DND-41 (cell line): Measurements from ENCODE around the gene BRPF3.
A peak's percentile ranks its signal among the peaks of the same experiment; 100 is the strongest.

Experiments
- ATAC-seq: fragments of 200-7000 bp; cut with Tn5 transposase; 3 replicates; pipeline ENCODE4 v1.9.1; 2021; ENCODE audit warnings: low read depth; ENCODE audit not compliant: insufficient read depth
- DNase-seq: peaks from one replicate; pipeline ENCODE4 v3.0.0-alpha.2; 2020
- H2AFZ ChIP-seq: 2 replicates; pipeline ENCODE4 v1.6.0; 2012; ENCODE audit warnings: low read depth, low read length
- H3K27ac ChIP-seq: 2 replicates; pipeline ENCODE4 v1.5.1; 2012; ENCODE audit warnings: low read length, inconsistent platforms
- H3K27me3 ChIP-seq: fragments of 200-600 bp; sonication (generic); 2 replicates; pipeline ENCODE4 v1.6.0; 2012; ENCODE audit warnings: low read length, mild to moderate bottlenecking, inconsistent platforms; ENCODE audit not compliant: insufficient read depth, poor library complexity
- H3K36me3 ChIP-seq: 2 replicates; pipeline ENCODE4 v1.5.1; 2012; ENCODE audit warnings: low read length, inconsistent platforms; ENCODE audit not compliant: insufficient read depth
- H3K4me1 ChIP-seq: 2 replicates; pipeline ENCODE4 v1.5.1; 2012; ENCODE audit warnings: mild to moderate bottlenecking, low read length; ENCODE audit not compliant: insufficient read depth
- H3K4me2 ChIP-seq: 2 replicates; pipeline ENCODE4 v1.6.0; 2012; ENCODE audit warnings: mild to moderate bottlenecking, moderate library complexity, low read length, inconsistent platforms; ENCODE audit not compliant: insufficient read depth
- H3K4me3 ChIP-seq, 2 experiments: fragments of 200-600 bp in 1 of 2; shearing (Covaris generic) in 1 of 2; 2 replicates each; pipeline ENCODE4 v1.5.1; 2012 to 2016; ENCODE audit warnings: inconsistent platforms in 2 of 2, low read length in 2 of 2, mild to moderate bottlenecking in 2 of 2, low read depth in 1 of 2, moderate library complexity in 1 of 2
- H3K79me2 ChIP-seq: 2 replicates; pipeline ENCODE4 v1.6.0; 2012; ENCODE audit warnings: low read length, inconsistent platforms; ENCODE audit not compliant: insufficient read depth
- H3K9ac ChIP-seq: 2 replicates; pipeline ENCODE4 v1.6.0; 2012; ENCODE audit warnings: low read depth, mild to moderate bottlenecking, inconsistent platforms, low read length, moderate library complexity
- H3K9me3 ChIP-seq: 2 replicates; pipeline ENCODE4 v1.5.1; 2012; ENCODE audit warnings: low read length, moderate library complexity, mild to moderate bottlenecking, inconsistent platforms; ENCODE audit not compliant: insufficient read depth, severe bottlenecking
- H4K20me1 ChIP-seq: 2 replicates; pipeline ENCODE4 v1.6.0; 2012; ENCODE audit warnings: low read length; ENCODE audit not compliant: insufficient read depth
- EZH2 ChIP-seq: IDR thresholded peaks from 3 replicates; pipeline ENCODE4 v1.6.1; 2012; ENCODE audit warnings: borderline replicate concordance, low read depth, mild to moderate bottlenecking, moderate library complexity, low read length, inconsistent platforms; ENCODE audit not compliant: severe bottlenecking
- TF ChIP-seq, protein P1 (sequence below): IDR thresholded peaks from 2 replicates; pipeline ENCODE4 v1.5.1; 2012; ENCODE audit warnings: borderline replicate concordance, low read length, moderate library complexity, mild to moderate bottlenecking; ENCODE audit not compliant: poor library complexity, severe bottlenecking; ENCODE audit errors: extremely low read depth

The BRPF3 gene

DNA sequence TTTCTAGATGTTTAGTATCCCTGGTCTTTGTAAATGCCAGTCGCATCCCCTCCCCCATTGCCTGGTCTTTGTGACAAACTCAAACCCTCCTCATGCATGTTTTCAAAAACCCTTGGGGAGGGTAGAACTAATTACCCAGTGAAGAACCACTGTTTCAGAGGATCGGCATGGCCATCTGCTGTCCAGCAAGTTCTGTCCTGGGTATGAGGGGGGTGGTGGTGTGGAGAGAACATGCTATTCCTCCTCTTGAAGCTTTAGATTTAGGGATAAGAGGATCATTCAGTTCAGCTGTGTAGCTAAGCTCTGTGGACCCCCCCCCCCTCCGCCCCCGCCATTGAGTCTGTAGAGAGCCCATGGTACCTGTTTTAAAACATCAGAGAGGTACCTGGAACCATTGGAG, 5.6 kb downstream of the BRPF3 start:
- no peak overlapping the region for H2AFZ ChIP-seq
- no peak for DNase-seq
- peaks cover 79% of the 10 kb centered on the region for H3K36me3 ChIP-seq
- H3K4me1 ChIP-seq = peaks cover 64% of the 10 kb centered on the region
- H3K9ac ChIP-seq = no peak overlapping the region
- TF ChIP-seq EZH2 = no peak
- no peak for ATAC-seq
- H3K4me3 ChIP-seq = no peak overlapping the region
- no peaks in the 10 kb centered on the region for H3K9me3 ChIP-seq
- H4K20me1 ChIP-seq = peaks cover 33% of the 10 kb centered on the region
- no peak overlapping the region for H3K27ac ChIP-seq
- peaks cover 76% of the 10 kb centered on the region for H3K79me2 ChIP-seq
- H3K27me3 ChIP-seq = no peaks in the 10 kb centered on the region
- peak overlapping the region; percentile 17; the same call in 1 of the 2 replicates for H3K4me2 ChIP-seq

DNA sequence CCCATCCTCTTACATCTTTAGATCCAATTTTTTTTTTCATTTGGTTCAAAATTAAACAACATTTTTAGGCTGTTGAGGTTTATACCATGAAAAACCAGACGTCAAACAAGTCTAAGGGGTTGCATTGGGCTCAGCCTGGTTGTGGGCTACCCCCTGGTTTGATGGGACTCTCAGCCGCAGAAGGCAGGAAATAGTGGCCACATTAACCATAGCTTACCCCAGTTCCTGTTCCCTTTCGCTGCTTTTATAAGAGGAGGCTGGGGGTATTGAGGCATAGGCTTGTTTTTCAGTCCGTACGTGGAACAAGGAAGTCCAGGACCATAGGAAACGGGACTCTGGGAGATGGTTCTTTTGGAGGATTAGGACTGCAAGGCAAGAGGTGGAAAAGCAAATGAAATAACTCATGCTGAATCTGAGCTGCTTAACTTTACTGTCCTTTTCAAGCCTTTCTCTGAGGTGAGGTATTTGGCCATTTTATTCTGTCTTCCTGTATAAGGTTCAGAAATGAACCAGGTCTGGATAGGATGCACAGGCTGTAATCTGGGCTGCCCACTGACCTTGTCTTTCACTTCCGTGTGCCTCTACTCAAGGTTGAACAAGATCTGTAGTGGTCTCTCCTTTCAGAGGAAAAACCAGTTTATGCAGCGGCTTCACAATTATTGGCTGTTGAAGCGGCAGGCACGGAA, 7.7 kb downstream of the BRPF3 start:
- TF ChIP-seq, protein P1, sequence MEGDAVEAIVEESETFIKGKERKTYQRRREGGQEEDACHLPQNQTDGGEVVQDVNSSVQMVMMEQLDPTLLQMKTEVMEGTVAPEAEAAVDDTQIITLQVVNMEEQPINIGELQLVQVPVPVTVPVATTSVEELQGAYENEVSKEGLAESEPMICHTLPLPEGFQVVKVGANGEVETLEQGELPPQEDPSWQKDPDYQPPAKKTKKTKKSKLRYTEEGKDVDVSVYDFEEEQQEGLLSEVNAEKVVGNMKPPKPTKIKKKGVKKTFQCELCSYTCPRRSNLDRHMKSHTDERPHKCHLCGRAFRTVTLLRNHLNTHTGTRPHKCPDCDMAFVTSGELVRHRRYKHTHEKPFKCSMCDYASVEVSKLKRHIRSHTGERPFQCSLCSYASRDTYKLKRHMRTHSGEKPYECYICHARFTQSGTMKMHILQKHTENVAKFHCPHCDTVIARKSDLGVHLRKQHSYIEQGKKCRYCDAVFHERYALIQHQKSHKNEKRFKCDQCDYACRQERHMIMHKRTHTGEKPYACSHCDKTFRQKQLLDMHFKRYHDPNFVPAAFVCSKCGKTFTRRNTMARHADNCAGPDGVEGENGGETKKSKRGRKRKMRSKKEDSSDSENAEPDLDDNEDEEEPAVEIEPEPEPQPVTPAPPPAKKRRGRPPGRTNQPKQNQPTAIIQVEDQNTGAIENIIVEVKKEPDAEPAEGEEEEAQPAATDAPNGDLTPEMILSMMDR = no peak
- TF ChIP-seq EZH2 = no peak
- H2AFZ ChIP-seq = no peak overlapping the region
- H3K36me3 ChIP-seq = peaks cover 94% of the 10 kb centered on the region
- H4K20me1 ChIP-seq = peaks cover 35% of the 10 kb centered on the region
- peak overlapping the region; percentile 52 for H3K27ac ChIP-seq
- no peaks in the 10 kb centered on the region for H3K9me3 ChIP-seq
- peaks cover 56% of the 10 kb centered on the region for H3K79me2 ChIP-seq
- H3K9ac ChIP-seq = no peak overlapping the region
- peaks cover 46% of the 10 kb centered on the region for H3K4me1 ChIP-seq
- H3K4me2 ChIP-seq = peak overlapping the region; percentile 41; the same call in 1 of the 2 replicates
- DNase-seq (peak; percentile 70), ATAC-seq (peak; percentile 98)
- H3K4me3 ChIP-seq = no peak overlapping the region
- no peaks in the 10 kb centered on the region for H3K27me3 ChIP-seq

DNA sequence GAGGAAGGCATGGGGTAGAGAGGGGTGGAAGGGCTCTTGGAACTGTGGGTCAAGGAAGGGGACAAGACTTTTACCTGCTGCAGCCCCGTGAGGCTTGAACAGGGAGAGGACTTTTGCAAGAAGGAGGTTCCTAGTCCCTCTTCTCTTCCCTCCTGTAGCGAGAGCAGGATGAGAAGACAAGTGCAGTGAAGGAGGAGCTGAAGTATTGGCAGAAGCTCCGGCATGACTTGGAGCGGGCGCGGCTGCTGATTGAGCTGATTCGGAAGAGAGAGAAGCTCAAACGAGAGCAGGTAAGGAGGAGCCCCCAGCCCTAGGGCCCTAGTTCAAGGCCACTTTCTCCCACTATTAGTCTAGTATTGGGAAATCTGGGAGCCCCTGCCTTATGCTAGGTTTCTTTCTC, 10.6 kb downstream of the BRPF3 start:
- Histone ChIP-seq H3K9me3 (no peaks in the 10 kb centered on the region), H3K27ac (no peak overlapping the region), H4K20me1 (peaks cover 20% of the 10 kb centered on the region), H2AFZ (no peak overlapping the region), H3K4me3 (no peak overlapping the region), H3K4me1 (peaks cover 29% of the 10 kb centered on the region), H3K4me2 (no peak overlapping the region), H3K79me2 (peaks cover 27% of the 10 kb centered on the region), H3K36me3 (peaks cover 100% of the 10 kb centered on the region), H3K9ac (no peak overlapping the region), H3K27me3 (no peaks in the 10 kb centered on the region)
- no peak for DNase-seq
- TF ChIP-seq, protein P1 = no peak
- no peak for TF ChIP-seq EZH2
- no peak for ATAC-seq

DNA sequence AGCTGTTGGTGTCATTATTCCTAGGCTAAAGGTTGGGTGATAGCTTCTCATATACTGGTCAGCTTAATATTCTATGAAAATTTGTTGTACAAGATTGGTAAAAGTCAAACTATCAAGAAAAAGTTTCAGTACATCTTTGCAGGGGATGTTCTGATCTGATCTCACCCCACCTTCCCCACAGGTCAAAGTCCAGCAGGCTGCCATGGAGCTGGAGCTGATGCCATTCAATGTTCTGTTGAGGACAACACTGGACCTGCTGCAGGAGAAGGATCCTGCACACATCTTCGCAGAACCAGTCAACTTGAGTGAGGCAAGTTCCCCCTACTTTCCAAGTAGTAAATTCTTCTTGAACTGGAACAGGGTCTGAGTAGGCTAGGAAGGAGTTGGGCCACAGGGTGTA, 13.1 kb downstream of the BRPF3 start:
- 0 out of 2 replicates have a peak, but pooled peaks cover 7% of the 10 kb centered on the region for H3K79me2 ChIP-seq
- no peaks in the 10 kb centered on the region for H3K27me3 ChIP-seq
- no peaks in the 10 kb centered on the region for H3K9me3 ChIP-seq
- DNase-seq (no peak), ATAC-seq (no peak)
- H3K9ac ChIP-seq = no peak overlapping the region
- peaks cover 10% of the 10 kb centered on the region for H4K20me1 ChIP-seq
- H2AFZ ChIP-seq = no peak overlapping the region
- TF ChIP-seq, protein P1 = no peak
- no peak for TF ChIP-seq EZH2
- no peak overlapping the region for H3K27ac ChIP-seq
- no peak overlapping the region for H3K4me3 ChIP-seq
- peaks cover 4% of the 10 kb centered on the region; the same call in 1 of the 2 replicates for H3K4me1 ChIP-seq
- H3K4me2 ChIP-seq = no peak overlapping the region
- peaks cover 97% of the 10 kb centered on the region for H3K36me3 ChIP-seq
